ENCODE data around the gene GSDME.
A peak's percentile ranks its signal among the peaks of the same experiment; 100 is the strongest.
"Not testable (repeated sequence)": the region's sequence is repeated elsewhere in the genome, so short reads cannot be mapped to it uniquely, and the experiment has no call there.

Gene GSDME

GRCh38 chr7:24740871-24741270 lies 16.4 kb downstream of the GSDME start:
- DNase-seq: no peak

- no peak for DNase-seq
Measured at GRCh38 chr7:24739306-24739705, 18.0 kb downstream of the GSDME start.

GRCh38 chr7:24738577-24738976 lies 18.7 kb downstream of the GSDME start:
- DNase-seq: no peak

- DNase-seq: no peak
Measured at GRCh38 chr7:24737281-24737680, 20.0 kb downstream of the GSDME start.

GRCh38 chr7:24735594-24735993 lies 21.7 kb downstream of the GSDME start:
- DNase-seq: not testable (repeated sequence)

- DNase-seq: no peak
Measured at GRCh38 chr7:24734306-24734705, 23.0 kb downstream of the GSDME start.

- no peak for DNase-seq
Measured at GRCh38 chr7:24733414-24734060, 23.7 kb downstream of the GSDME start.

- no peak for DNase-seq
Measured at GRCh38 chr7:24732646-24733413, 24.4 kb downstream of the GSDME start.

GRCh38 chr7:24731313-24731712 lies 26.0 kb downstream of the GSDME start:
- no peak for DNase-seq

GRCh38 chr7:24730018-24730369 lies 27.3 kb downstream of the GSDME start:
- DNase-seq: no peak

GRCh38 chr7:24729365-24730017 lies 27.8 kb downstream of the GSDME start:
- no peak for DNase-seq

- no peak for DNase-seq
Measured at GRCh38 chr7:24728503-24729364, 28.5 kb downstream of the GSDME start.

GRCh38 chr7:24728121-24728500 lies 29.2 kb downstream of the GSDME start:
- DNase-seq: no peak

GRCh38 chr7:24727154-24728120 lies 29.8 kb downstream of the GSDME start:
- no peak for DNase-seq

- DNase-seq: no peak
Measured at GRCh38 chr7:24725554-24726241, 31.6 kb downstream of the GSDME start.

GRCh38 chr7:24724451-24725190 lies 32.6 kb downstream of the GSDME start:
- DNase-seq: no peak

GRCh38 chr7:24723178-24723530 lies 34.1 kb downstream of the GSDME start:
- no peak for DNase-seq

GRCh38 chr7:24722386-24723177 lies 34.7 kb downstream of the GSDME start:
- DNase-seq: peak; percentile 48

- DNase-seq: no peak
Measured at GRCh38 chr7:24721481-24722001, 35.7 kb downstream of the GSDME start.

- no peak for DNase-seq
Measured at GRCh38 chr7:24720283-24720682, 37.0 kb downstream of the GSDME start.

Data from DMS153 (cell line).